Vagina (tissue), 2 donors: ENCODE results near the gene OBSCN. TPM values are rescaled to one million over a fixed set of nuclear protein-coding genes. Genes with fewer than 3 reads are reported as not detected.
"Not testable (repeated sequence)": the region's sequence is repeated elsewhere in the genome, so short reads cannot be mapped to it uniquely, and the experiment has no call there.

ENCODE experiments used
- DNase-seq, 2 donors: peaks; one replicate each; pipeline ENCODE4 v3.0.0-alpha.2; 2017; ENCODE audit errors: extremely low spot score in 2 of 2
- H3K27ac ChIP-seq: fragments of 200-600 bp; sonication (generic); one replicate; pipeline ENCODE4 v1.5.1; 2019
- H3K27me3 ChIP-seq: fragments of 200-600 bp; sonication (generic); one replicate; pipeline ENCODE4 v1.5.1; 2019
- H3K36me3 ChIP-seq, 2 donors: fragments of 200-600 bp; sonication (generic); one replicate each; pipeline ENCODE4 v1.5.1; 2017 to 2019
- H3K4me1 ChIP-seq: fragments of 200-600 bp; sonication (generic); one replicate; pipeline ENCODE4 v1.5.1; 2019
- H3K4me3 ChIP-seq, 2 donors: fragments of 200-600 bp; sonication (generic); 1 replicate in 1 of 2; 2 replicates in 1 of 2; pipeline ENCODE4 v1.5.1; 2016 to 2019
- H3K9me3 ChIP-seq: fragments of 200-600 bp; sonication (generic); one replicate; pipeline ENCODE4 v1.5.1; 2019
- POLR2A ChIP-seq, 2 donors: fragments of 450-650 bp; IDR thresholded peaks; one replicate each; pipeline ENCODE4 v1.6.1; 2017; ENCODE audit warnings: antibody characterized with exemption in 2 of 2, mild to moderate bottlenecking in 2 of 2, moderate library complexity in 2 of 2
- POLR2AphosphoS5 ChIP-seq, 2 donors: sonication (generic); formaldehyde crosslinking; IDR thresholded peaks; one replicate each; pipeline ENCODE4 v1.9.0; 2017; ENCODE audit warnings: antibody characterized with exemption in 2 of 2, mild to moderate bottlenecking in 2 of 2, low read depth in 1 of 2; ENCODE audit not compliant: insufficient read depth in 1 of 2
- intact Hi-C: fragments of 100-400 bp; cut with DNase I; formaldehyde crosslinking; loops from one replicate; pipeline ENCODE4 v1.15.1; 2023
- total RNA-seq: library from RNA; depleted of rRNA; stranded (reverse); fragments of >200 nt; gene quantifications from one replicate; pipeline ENCODE4 v1.2.3, GENCODE V29; 2016
- TF ChIP-seq, protein P1 (sequence below), 3 experiments: fragments of 450-650 bp in 2 of 3; fragments of 200-600 bp in 1 of 3; sonication (generic) in 1 of 3; IDR thresholded peaks; one replicate each; pipeline ENCODE4 v1.5.1; 2017 to 2019; ENCODE audit warnings: antibody characterized with exemption in 3 of 3, mild to moderate bottlenecking in 2 of 3, moderate library complexity in 2 of 3

OBSCN gene
- total RNA-seq, 1 donor from 2014 or later: 35.8 TPM

DNA sequence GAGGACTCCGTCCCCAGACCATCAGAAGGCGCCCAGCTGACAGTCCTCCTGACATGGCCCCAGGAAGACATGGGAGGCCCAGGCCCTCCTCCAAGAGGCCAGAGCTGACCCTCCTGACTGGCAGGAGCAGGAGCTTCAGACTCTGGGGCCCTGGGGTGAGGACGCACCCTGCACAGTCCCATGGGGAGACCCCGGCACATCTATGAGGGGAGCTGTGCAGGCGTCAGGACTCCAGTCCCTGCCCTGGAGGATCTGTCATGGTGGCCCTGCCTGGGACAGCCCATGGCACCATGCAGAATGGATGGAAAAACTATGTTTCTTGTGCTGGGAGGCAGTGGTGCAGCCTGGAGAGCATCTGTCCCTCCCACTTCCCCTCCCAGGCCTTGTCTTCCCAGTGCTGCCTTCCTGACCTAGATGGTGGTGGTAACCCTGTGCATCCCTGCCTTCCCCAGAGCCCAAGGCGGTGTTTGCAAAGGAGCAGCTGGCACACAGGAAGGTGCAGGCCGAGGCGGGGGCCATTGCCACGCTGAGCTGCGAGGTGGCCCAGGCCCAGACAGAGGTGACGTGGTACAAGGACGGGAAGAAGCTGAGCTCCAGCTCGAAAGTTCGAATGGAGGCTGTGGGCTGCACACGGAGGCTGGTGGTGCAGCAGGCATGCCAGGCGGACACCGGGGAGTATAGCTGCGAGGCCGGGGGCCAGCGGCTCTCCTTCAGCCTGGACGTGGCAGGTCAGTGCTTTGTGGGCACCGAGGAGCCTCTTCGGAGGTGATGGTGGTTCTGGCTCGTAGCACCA, 41.9 kb downstream of the OBSCN start:
- H3K36me3 ChIP-seq: peaks cover 5 to 27% of the 10 kb centered on the region in 2 donors
- H3K4me1 ChIP-seq: no peaks in the 10 kb centered on the region

DNA sequence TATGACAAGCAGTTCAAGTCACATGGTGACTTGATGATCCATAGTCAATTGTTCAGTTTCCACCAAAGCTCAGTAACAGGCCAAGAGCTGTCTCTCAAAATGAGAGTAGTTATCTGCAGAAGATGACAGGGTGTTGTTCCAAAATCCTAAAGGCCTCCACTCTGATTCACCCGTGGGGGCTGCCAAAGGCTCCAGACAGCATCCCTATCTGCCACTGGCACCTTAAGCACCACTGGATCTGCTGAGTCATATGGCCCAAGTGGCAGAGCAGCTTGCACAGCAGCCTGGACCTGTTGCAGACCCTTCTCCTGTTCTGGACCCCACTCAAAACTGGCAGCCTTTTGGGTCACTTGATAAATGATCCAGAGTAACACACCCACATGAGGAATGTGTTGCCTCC, 44.6 kb downstream of the OBSCN start:
- H3K9me3 ChIP-seq, H3K4me1 ChIP-seq, intact Hi-C loops, H3K4me3 ChIP-seq, H3K27ac ChIP-seq, DNase-seq, H3K27me3 ChIP-seq, H3K36me3 ChIP-seq: not testable (repeated sequence)

More for the DNA sequence above, 41.9 kb downstream of the OBSCN start:
- no peak for DNase-seq
- intact Hi-C loops: no loop called here
- Histone ChIP-seq H3K27ac (no peak overlapping the region), H3K4me3 (no peak overlapping the region), H3K27me3 (no peaks in the 10 kb centered on the region), H3K9me3 (no peaks in the 10 kb centered on the region)
- TF ChIP-seq POLR2AphosphoS5 (IDR thresholded peaks at IDR 0.05; ENCODE audit: insufficient read depth in 1 of 2, low read depth in 1 of 2) (no peak), POLR2A (IDR thresholded peaks at IDR 0.05) (no peak)
- TF ChIP-seq, protein P1, sequence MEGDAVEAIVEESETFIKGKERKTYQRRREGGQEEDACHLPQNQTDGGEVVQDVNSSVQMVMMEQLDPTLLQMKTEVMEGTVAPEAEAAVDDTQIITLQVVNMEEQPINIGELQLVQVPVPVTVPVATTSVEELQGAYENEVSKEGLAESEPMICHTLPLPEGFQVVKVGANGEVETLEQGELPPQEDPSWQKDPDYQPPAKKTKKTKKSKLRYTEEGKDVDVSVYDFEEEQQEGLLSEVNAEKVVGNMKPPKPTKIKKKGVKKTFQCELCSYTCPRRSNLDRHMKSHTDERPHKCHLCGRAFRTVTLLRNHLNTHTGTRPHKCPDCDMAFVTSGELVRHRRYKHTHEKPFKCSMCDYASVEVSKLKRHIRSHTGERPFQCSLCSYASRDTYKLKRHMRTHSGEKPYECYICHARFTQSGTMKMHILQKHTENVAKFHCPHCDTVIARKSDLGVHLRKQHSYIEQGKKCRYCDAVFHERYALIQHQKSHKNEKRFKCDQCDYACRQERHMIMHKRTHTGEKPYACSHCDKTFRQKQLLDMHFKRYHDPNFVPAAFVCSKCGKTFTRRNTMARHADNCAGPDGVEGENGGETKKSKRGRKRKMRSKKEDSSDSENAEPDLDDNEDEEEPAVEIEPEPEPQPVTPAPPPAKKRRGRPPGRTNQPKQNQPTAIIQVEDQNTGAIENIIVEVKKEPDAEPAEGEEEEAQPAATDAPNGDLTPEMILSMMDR (IDR thresholded peaks at IDR 0.05): no peak

DNA sequence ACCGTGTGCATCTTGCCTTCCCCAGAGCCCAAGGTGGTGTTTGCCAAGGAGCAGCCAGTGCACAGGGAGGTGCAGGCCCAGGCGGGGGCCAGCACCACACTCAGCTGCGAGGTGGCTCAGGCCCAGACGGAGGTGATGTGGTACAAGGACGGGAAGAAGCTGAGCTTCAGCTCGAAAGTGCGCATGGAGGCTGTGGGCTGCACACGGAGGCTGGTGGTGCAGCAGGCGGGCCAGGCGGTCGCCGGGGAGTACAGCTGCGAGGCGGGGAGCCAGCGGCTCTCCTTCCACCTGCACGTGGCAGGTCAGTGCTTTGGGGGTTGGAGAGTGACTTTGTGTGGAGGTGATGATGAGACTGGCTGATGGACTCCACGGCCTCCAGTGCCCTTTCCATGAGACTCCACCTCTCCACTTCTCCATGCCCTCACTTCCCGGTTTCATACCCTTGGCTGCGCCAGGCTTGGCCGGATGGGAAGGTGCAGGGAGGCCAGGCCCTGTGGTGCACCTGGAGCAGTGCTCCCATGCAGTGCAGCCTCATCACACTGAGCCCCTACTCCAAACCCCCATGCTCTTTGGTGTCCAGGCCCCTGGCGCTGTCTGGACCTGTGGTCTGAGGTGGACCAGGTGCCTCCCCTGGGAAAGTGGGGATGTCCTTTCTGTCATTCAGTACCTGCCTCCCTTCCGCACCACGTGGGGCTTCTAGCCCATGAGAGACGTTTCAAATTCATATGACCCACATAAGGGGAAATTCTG, 49.0 kb downstream of the OBSCN start:
- no peak overlapping the region for H3K4me3 ChIP-seq
- no peaks in the 10 kb centered on the region for H3K27me3 ChIP-seq
- H3K9me3 ChIP-seq: no peaks in the 10 kb centered on the region
- no peak overlapping the region for H3K27ac ChIP-seq
- no peak for DNase-seq
- no peaks in the 10 kb centered on the region for H3K4me1 ChIP-seq
- H3K36me3 ChIP-seq: no peaks in the 10 kb centered on the region
- no peak for TF ChIP-seq POLR2A (IDR thresholded peaks at IDR 0.05)
- TF ChIP-seq, protein P1 (IDR thresholded peaks at IDR 0.05): no peak
- TF ChIP-seq POLR2AphosphoS5 (IDR thresholded peaks at IDR 0.05; ENCODE audit: insufficient read depth in 1 of 2, low read depth in 1 of 2): no peak
- intact Hi-C loops: no loop called here

DNA sequence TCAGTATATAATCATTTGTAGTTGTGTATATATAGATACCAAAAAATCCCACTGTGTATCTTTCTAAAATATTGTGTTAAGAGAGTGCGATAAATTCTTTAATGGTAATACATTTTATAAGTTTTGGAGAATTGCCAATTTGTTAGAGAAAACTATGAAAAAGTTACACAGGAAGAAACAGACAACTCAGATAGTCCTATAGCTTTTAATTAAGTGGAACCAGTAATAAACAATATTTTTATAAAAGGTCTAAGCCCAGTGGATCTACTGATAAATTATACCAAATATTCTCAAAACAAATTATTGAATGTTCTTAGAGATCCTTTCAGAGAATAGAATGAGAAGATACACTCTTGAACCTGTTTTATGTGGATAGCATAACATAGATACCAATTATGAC, 50.6 kb downstream of the OBSCN start:
- H3K9me3 ChIP-seq: no peaks in the 10 kb centered on the region
- no peaks in the 10 kb centered on the region for H3K27me3 ChIP-seq
- no peak for TF ChIP-seq POLR2A (IDR thresholded peaks at IDR 0.05)
- no peak for TF ChIP-seq POLR2AphosphoS5 (IDR thresholded peaks at IDR 0.05; ENCODE audit: insufficient read depth in 1 of 2, low read depth in 1 of 2)
- TF ChIP-seq, protein P1 (IDR thresholded peaks at IDR 0.05): no peak
- no peak for DNase-seq
- H3K27ac ChIP-seq: no peak overlapping the region
- intact Hi-C loops: no loop called here
- H3K4me1 ChIP-seq: no peaks in the 10 kb centered on the region
- no peak overlapping the region for H3K4me3 ChIP-seq
- no peaks in the 10 kb centered on the region for H3K36me3 ChIP-seq

DNA sequence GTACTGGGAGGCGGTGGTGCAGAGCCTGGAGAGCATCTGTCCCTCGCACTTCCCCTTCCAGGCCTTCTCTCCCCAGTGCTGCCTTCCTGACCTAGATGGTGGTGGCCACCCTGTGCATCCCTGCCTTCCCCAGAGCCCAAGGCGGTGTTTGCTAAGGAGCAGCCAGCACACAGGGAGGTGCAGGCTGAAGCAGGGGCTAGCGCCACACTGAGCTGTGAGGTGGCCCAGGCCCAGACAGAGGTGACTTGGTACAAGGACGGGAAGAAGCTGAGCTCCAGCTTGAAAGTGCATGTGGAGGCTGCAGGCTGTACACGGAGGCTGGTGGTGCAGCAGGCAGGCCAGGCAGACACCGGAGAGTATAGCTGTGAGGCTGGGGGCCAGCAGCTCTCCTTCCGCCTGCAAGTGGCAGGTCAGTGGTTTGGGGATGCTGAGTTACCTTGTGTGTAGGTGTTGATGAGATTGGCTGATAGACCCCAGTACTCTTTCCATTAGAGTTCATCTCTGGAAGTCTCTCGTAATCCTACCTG, 51.6 kb downstream of the OBSCN start:
- H3K27ac ChIP-seq: no peak overlapping the region
- no peaks in the 10 kb centered on the region for H3K27me3 ChIP-seq
- no peaks in the 10 kb centered on the region for H3K9me3 ChIP-seq
- TF ChIP-seq, protein P1 (IDR thresholded peaks at IDR 0.05): no peak
- TF ChIP-seq POLR2A (IDR thresholded peaks at IDR 0.05) (no peak), POLR2AphosphoS5 (IDR thresholded peaks at IDR 0.05; ENCODE audit: insufficient read depth in 1 of 2, low read depth in 1 of 2) (no peak)
- no peak for DNase-seq
- intact Hi-C loops: no loop called here
- H3K4me3 ChIP-seq: no peak overlapping the region
- no peaks in the 10 kb centered on the region for H3K36me3 ChIP-seq
- no peaks in the 10 kb centered on the region for H3K4me1 ChIP-seq
